Measurements from ENCODE around the gene CTDP1. TPM values are rescaled to one million over a fixed set of nuclear protein-coding genes. Genes with fewer than 3 reads are reported as not detected.
"Not testable (repeated sequence)": the region's sequence is repeated elsewhere in the genome, so short reads cannot be mapped to it uniquely, and the experiment has no call there.

Gene CTDP1
- total RNA-seq, 1 donor from 2014 or later, result 23.8 TPM

DNA sequence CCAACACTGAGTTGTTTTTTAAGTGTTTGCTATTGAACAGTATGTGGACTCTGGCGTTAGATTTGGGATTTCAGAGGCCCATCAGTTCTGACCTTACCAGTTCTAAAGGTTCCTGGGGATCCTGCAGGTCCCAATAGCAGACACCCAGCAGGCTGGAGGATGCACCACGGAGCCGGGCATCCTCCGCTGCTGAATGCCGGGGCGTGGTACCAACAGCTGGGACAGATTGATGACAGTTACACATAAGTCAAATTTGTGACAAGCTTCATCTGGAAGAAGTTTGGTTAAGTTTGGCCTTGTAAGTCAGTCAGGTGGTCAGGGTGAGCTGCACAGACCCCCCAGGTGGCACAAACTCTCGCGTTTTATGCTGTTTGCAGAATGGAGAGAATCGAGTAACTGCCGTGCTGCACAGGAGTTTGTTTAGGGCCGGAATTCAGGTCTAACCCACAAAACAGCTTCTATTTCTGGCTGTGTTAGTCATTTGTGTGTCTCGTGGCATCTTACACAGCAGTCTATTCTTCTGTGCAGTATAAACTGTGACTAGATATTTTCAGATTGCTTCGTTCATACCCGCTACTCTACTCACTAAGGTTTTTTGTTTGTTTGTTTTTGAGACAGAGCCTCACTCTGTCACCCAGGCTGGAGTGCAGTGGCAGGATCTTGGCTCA, 19.2 kb downstream of the CTDP1 start:
- no peak for DNase-seq (ENCODE audit: low spot score)

DNA sequence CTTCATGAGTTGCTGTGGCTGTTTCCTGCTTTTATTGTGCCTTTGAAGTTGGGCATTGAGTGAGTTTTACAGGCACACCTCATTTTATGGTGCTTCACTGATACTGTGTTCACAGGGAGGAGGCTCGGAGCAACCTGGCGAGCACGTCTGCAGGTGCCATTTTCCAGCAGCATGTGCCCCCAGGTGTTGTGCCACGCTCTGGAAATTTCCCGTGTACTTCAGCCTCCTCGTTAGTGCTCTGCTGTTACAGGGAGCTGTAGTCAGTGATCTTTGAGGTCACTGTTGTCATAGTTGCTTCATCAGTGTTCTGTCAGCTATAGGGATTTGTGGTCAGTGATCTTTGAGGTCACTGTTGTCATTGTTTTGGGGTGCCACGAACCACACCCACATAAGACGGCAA, 20.1 kb downstream of the CTDP1 start:
- DNase-seq (ENCODE audit: low spot score), result no peak

DNA sequence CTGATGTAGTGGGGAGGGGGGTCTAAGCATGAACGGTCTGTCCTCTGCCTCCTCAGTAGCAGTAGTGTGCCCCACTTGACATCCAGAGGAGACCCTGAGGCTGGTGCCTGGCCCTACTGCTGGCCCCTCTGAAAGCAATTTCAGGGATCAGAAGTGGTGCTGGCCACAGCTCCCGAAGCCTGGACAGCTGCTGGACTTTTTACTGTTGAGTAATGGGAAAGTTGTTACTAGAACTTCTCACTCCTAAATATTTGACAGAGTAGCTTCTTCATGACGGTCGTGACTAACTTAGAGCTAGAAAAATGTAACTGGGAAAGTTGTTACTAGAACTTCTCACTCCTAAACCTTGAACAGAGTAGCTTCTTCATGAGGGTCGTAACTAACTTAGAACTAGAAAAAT, 23.3 kb downstream of the CTDP1 start:
- DNase-seq (ENCODE audit: low spot score), result no peak

DNA sequence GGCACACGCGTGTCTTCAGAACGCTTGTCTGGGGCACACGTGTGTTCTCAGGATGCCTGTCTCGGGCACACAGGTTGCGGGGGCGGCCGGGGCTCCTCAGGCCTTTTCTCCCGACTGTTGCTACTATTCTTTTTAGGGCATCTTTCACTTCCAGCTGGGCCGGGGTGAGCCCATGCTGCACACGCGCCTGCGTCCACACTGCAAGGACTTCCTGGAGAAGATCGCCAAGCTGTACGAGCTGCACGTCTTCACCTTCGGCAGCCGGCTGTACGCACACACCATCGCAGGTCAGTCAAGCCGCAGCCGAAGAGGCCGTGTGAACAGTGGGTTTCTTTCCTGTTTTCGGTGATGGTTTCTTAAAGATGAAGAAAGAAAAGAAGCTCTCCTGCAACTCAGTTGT, 25.0 kb downstream of the CTDP1 start:
- no peak for DNase-seq (ENCODE audit: low spot score)

DNA sequence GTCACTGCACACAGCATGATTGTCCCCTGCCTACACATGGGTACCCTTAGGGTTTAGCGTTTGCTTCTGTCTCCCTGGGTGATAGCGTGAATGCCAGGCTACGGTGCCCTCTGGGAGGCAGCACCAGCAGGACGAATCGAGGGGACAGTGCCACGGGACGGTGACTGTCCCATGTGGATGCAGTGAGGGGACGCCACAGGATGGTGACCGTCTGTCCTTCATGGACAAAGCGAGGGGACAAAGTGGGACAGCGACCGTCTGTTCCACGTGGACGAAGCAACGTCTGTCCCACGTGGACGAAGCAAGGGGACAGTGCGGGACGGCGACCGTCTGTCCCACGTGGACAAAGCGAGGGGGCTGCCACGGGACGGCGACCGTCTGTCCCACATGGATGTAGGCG, 25.7 kb downstream of the CTDP1 start:
- no peak for DNase-seq (ENCODE audit: low spot score)

DNA sequence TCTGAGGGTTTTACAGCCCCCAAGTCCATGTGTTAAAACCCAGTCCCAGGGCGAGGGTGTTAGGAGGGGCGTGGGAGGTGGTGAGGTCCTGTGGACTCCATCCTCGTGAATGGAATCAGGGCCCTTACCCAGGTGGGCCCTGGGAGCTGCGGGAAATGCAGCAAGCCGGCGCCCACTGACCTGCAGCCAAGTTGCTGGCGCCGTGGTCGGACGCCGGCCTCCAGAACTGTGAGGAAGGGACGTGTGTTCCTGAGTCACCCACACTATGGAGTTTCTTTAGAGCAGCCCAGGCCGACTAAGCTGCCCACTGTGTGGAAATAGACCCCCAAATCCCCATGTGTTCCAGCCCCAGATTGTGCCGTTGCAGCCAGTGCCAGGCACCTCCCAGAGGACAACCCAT, 26.4 kb downstream of the CTDP1 start:
- no peak for DNase-seq (ENCODE audit: low spot score)

DNA sequence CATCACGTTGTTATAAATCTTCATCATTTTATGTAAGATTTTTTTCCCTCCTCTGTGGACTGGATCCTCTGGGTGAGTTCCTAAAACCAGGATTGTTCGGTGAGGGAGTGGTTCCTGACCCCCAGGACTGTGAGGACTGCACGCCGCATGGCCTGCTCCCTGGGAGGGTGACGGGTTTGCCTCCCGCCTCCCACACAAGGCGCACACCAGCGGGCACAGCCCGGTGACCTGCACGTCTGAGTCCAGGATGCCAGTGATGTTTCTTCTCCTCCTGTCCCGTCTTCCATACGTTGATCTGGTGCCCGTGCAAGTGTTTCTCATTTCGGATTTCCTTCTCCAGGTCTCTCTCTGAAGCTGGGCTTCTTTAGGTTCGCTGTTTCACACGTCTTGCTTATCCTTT, 27.1 kb downstream of the CTDP1 start:
- DNase-seq (ENCODE audit: low spot score), result no peak

DNA sequence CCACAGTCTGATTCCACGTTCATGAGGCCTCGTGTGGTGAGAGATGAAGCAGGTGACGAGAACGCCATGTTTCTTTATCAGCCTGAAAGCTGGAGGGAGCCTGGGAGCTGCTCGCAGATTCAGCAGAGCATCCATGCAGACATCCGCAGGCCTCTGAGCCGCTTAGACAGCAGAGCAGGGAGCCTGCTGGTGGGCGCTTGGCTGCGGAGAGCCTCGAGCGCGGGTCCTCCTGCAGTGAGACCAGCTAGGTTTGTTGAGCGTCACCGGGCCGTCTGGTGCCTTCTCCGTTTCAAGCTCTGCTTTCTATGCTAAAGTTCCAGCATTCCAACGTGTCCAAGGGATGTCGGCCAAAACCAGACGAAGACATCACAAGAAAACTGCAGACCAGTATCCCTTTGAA, 27.6 kb downstream of the CTDP1 start:
- no peak for DNase-seq (ENCODE audit: low spot score)

DNA sequence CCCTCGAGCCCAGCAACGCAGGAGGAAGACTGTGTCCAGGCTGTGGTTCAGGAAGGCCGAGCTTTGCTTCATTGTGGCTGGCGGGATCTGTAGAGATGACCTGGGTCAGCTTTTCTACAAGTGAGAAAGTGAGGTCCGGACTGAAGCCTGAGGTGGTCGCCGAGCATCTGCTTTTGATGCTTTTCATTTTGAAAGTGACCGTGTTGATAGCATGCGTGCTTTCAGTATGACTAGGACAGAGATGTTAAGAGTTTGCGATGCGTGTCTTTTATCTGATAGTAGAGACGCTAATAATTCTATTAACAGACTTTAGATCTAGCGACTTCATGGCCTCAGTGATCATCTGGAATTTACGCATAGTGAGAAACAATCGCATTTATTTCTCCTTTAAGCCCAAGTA, 28.1 kb downstream of the CTDP1 start:
- DNase-seq (ENCODE audit: low spot score), result no peak

DNA sequence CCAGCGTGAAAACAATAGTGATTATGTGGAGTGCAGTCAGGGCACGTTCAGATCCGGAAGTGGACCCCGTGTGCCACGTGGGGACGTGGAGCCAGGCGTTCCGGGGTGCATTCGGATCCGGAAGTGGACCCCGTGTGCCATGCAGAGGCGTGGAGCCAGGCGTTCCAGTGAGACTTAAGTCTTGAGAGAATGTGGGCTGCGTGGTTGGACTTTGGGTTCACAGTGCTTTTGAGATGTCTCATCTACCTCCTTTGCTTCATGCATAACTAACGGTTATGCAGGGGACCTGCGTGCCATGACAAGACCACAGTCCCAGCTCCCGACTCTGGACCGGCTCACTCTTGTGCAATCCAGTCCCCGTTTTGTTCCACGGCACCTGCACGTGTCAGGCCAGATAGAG, 28.8 kb downstream of the CTDP1 start:
- DNase-seq (ENCODE audit: low spot score), result no peak

DNA sequence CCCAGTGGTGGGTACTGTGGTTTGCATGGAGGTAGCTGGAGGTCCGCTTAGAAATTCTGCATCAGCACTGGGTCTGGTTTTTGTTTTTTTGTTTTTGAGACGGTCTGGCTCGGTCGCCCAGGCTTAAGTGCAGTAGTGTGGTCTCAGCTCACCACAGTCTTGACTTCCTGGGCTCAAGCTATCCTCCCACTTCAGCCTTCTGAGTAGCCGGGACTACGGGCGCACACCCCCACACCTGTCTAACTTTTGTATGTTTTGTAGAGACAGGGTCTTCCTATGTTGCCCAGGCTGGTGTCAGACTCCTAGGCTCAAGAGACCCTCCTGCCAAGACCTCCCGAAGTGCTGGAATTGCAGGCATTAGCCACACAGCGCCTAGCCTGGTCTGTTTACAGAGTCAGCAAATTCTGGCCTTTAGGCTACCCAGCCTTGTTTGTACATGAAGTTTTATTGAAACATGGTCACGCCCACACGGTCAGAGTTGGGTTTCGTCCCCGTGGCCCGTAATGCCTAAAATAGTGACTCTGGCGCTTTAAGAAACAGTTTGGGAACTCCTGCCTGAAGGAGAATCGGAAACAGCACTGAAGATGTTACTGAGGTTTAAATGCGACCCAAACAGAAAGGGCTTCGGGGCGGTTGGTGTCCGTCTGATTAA, 32.7 kb downstream of the CTDP1 start:
- no peak for DNase-seq (ENCODE audit: low spot score)

DNA sequence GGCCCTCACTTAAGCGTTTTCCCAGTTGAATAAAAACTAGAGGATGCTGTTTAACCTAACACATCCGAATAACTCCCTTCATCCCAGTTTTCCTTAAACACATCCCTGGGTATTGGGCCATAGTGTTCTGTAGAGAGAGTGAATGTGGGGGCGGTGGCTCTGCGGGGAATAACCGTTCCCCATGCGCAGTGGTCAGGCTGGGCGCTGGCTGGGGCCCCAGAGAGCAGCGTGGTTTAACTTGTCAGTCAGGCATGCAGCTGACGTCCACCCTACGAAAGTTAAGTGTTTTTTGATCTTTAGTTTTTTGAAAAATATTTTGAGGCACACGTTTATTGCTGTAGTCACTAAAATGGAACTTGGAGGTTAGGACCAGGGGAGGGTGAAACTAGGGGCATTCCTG, 33.7 kb downstream of the CTDP1 start:
- no peak for DNase-seq (ENCODE audit: low spot score)

DNA sequence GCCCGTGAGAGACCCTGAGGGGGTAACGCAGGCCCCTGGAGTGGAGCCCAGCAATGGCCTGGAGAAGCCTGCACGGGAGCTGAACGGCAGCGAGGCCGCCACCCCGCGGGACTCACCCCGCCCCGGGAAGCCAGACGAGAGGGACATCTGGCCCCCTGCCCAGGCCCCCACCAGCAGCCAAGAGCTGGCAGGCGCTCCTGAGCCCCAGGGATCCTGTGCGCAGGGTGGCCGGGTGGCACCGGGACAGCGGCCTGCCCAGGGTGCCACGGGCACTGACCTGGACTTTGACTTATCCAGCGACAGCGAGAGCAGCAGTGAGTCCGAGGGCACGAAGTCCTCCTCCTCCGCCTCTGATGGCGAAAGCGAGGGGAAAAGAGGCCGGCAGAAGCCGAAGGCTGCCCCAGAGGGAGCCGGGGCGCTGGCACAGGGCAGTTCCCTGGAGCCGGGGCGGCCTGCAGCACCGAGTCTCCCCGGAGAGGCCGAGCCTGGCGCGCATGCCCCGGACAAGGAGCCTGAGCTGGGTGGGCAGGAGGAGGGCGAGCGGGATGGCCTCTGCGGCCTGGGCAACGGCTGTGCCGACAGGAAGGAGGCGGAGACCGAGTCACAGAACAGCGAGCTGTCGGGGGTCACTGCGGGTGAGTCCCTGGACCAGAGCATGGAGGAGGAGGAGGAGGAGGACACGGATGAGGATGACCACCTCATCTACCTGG, 35.1 kb downstream of the CTDP1 start:
- no peak for DNase-seq (ENCODE audit: low spot score)

DNA sequence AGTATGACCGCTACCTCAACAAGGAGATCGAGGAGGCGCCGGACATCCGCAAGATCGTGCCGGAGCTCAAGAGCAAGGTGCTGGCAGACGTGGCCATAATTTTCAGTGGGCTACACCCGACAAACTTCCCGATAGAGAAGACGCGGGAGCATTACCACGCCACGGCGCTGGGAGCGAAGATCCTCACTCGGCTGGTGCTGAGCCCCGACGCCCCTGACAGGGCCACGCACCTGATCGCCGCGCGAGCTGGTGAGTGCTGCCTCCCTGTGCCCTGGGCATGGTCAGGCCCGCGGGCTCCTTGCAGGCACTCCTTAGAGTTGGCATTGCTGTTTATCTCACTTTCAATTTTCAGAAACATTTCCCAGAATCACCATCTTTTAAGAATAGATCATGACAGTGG, 35.7 kb downstream of the CTDP1 start:
- DNase-seq (ENCODE audit: low spot score), result no peak

DNA sequence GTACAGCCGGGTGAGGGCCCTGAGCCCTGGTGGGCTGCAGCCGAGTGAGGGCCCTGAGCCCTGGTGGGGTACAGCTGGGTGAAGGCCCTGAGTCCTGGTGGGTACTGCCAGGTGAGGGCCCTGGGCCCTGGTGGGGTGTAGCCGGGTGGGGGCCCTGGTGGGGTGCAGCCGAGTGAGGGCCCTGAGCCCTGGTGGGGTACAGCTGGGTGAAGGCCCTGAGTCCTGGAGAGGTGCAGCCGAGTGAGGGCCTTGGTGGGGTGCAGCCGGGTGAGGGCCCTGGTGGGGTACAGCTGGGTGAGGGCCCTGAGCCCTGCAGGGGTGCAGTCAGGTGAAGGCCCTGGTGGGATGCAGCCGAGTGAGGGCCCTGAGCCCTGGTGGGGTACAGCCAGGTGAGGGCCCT, 37.5 kb downstream of the CTDP1 start:
- no peak for DNase-seq (ENCODE audit: low spot score)

DNA sequence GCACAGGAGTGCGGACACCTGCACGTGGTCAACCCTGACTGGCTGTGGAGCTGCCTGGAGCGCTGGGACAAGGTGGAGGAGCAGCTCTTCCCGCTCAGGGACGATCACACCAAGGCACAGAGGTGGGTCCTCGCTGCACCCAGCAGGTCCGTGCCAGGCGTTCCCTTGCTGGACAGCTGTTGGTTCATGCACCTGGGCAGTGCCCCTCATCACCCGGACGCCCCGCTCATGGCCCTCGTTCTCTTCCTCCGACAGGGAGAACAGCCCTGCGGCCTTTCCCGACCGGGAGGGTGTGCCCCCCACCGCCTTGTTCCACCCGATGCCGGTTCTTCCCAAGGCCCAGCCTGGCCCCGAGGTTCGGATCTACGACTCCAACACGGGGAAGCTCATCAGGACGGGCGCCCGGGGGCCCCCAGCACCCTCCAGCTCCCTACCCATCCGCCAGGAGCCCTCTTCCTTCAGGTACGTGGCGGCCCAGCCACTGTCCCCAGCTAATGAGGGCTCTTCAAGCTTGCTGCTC, 38.0 kb downstream of the CTDP1 start:
- DNase-seq (ENCODE audit: low spot score), result no peak

DNA sequence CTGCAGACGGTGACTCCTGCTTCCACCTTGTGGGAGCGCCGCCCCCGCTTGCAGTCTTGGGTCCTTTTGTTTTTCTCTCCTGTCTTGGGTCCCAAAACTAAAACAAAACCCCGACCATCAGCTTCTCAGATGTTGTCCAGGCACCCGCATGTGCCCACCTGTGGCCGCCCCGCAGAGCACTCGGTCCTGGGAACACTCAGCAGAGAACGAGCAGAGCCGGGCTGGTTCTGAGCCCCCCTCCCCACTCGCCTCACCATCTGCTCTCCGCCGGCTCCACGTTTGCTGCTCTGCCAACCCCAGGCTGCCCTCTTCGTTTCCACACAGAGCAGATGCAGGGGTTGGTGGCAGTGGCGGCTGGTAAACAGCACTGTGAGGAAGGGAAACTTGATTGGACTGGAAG, 38.5 kb downstream of the CTDP1 start:
- DNase-seq (ENCODE audit: low spot score), result no peak

DNA sequence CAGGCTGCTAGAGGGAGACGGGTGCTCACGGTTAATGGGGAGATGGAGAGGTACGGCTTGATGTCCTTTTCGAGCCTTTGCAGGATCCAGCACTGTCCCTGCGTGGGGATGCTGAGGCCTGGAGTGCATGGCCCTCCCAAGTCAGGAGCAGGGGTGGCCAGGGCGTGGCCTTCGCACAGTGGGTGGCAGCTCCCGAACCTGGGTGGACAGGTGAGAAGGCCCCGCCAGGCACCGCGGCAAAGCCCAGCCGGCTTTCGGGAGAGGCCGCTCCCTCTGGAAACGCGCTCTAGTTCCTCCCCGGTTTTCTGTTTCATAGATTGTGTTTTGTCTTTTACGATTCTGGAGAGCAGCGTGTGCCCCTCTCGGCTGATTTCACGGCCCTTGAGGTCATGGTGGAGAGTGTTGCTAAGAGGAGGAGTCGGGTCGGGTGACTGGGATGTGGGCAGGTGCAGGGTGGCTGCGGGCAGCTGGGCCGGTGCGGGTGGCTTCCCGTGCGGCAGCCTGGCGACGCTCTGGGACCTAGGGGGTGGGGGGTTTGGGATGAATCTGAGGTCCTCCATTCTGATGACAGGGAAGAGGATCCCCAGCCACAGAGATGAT, 39.4 kb downstream of the CTDP1 start:
- DNase-seq (ENCODE audit: low spot score), result no peak

DNA sequence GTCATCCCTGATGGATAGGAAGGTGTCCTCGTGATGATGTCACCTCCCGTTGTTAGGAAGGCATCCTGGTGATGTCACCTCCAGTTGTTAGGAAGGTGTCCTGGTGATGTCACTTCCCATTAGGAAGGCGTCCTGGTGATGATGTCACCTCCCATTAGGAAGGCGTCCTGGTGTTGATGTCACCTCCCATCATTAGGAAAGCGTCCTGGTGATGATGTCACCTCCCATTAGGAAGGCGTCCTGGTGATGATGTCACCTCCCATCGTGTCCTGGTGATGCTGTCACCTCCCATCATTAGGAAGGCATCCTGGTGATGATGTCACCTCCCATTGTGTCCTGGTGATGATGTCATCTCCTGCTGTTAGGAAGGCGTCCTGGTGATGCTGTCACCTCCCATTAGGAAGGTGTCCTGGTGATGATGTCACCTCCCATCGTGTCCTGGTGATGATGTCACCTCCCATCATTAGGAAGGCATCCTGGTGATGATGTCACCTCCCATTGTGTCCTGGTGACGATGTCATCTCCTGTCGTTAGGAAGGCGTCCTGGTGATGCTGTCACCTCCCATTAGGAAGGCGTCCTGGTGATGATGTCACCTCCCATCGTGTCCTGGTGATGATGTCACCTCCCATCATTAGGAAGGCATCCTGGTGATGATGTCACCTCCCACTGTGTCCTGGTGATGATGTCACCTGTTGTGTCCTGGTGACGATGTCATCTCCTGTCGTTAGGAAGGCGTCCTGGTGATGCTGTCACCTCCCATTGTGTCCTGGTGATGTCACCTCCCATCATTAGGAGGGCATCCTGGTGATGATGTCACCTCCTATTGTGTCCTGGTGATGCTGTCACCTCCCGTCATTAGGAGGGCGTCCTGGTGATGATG, 40.1 kb downstream of the CTDP1 start:
- DNase-seq (ENCODE audit: low spot score), result not testable (repeated sequence)

DNA sequence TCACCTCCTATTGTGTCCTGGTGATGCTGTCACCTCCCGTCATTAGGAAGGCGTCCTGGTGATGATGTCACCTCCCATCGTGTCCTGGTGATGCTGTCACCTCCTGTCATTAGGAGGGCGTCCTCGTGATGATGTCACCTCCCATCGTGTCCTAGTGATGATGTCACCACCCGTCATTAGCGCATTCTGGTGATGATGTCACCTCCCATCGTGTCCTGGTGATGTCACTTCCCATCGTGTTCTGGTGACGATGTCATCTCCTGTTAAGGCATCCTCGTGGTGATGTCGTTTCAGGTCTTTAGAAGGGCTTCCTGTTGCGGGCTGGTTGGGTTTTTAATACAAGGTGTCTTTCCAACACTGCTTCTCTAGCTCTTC, 40.7 kb downstream of the CTDP1 start:
- no peak for DNase-seq (ENCODE audit: low spot score)

DNA sequence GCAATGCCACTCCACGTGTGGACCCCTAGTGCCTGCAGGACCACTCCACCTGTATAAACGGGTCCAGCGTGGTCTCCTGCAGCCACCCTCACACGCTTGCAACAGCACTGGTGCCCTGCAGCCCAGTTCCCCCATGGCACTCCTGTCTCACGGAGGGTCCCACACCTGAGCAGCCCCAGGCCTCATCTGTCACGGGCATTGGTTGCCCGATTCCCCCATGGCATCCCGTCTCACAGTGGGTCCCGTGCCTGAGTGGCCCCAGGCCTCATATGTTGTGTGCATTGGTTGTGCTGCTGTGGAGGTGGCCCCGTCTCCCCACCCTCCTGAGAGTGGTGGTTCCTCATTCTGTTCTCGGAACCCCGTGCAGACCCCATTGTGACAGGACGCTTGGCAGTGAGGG, 43.4 kb downstream of the CTDP1 start:
- no peak for DNase-seq (ENCODE audit: low spot score)

DNA sequence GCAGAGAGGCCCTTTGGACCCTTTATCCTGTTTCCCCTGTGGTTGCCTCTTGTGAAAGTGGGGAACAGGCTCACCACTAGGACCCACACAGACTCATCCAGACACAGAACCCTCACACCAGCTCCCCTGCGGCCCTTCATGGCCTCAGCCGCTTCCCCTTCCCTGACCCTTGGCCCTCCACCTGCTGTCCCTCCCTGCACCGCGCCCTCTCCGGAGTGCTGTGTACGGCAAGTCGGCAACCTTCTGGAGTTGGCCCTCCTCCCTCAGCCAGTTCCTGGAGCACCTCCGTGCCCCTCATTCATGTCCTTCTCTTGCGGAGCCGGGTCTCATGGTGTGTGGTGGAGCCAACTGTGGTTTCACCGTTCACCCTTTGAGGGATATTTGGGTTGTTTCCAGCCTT, 44.0 kb downstream of the CTDP1 start:
- DNase-seq (ENCODE audit: low spot score), result no peak

Data from ureter (tissue), 1 donor.